Upper lobe of right lung (tissue), 1 donor: Measurements from ENCODE around the gene UBL7. TPM values are rescaled to one million over a fixed set of nuclear protein-coding genes. Genes with fewer than 3 reads are reported as not detected.

ENCODE experiments used
- ATAC-seq: fragments of 200-7000 bp; cut with Tn5 transposase; one replicate; pipeline ENCODE4 v1.9.1; 2020; ENCODE audit warnings: mild to moderate bottlenecking, moderate library complexity
- DNase-seq: peaks from one replicate; pipeline ENCODE4 v3.0.0-alpha.2; 2020
- H3K27ac ChIP-seq: fragments of 200-600 bp; one replicate; pipeline ENCODE4 v1.8.0; 2022
- H3K27me3 ChIP-seq: fragments of 200-600 bp; one replicate; pipeline ENCODE4 v1.8.0; 2022; ENCODE audit warnings: mild to moderate bottlenecking
- H3K36me3 ChIP-seq: fragments of 200-600 bp; one replicate; pipeline ENCODE4 v1.8.0; 2022
- H3K4me1 ChIP-seq: fragments of 200-600 bp; one replicate; pipeline ENCODE4 v1.8.0; 2022
- H3K4me3 ChIP-seq: fragments of 200-600 bp; one replicate; pipeline ENCODE4 v1.8.0; 2022; ENCODE audit warnings: mild to moderate bottlenecking
- H3K9me3 ChIP-seq: fragments of 200-600 bp; one replicate; pipeline ENCODE4 v1.8.0; 2022
- intact Hi-C: fragments of 100-400 bp; cut with DNase I; formaldehyde crosslinking; loops from one replicate; pipeline ENCODE4 v1.11.0; 2022
- long read RNA-seq: library from polyadenylated mRNA; unstranded; transcript quantifications from one replicate; pipeline ENCODE4 v2.0.0, GENCODE V29; 2021
- total RNA-seq: library from RNA; stranded (reverse); fragmentation: NEBNext Ultra II Directional; extraction: Animal tissue kit (Norgen Biotek cat#: 25700); gene quantifications from one replicate; pipeline ENCODE4 v1.2.1, GENCODE V29; 2021
- TF ChIP-seq, protein P1 (sequence below): fragments of 200-600 bp; IDR thresholded peaks from one replicate; pipeline ENCODE4 v1.8.0; 2022; ENCODE audit warnings: antibody characterized with exemption
- donor health status: DM: no; HTN: yes; CAD: no; lungs with severe emphysema.

The UBL7 gene, protein sequence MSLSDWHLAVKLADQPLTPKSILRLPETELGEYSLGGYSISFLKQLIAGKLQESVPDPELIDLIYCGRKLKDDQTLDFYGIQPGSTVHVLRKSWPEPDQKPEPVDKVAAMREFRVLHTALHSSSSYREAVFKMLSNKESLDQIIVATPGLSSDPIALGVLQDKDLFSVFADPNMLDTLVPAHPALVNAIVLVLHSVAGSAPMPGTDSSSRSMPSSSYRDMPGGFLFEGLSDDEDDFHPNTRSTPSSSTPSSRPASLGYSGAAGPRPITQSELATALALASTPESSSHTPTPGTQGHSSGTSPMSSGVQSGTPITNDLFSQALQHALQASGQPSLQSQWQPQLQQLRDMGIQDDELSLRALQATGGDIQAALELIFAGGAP
- 40.8 TPM for total RNA-seq
- long read RNA-seq, transcript UBL7-201 (11 exons, 1,360 nt) = major isoform, 33 of 87 reads
- long read RNA-seq, transcript UBL7-202 (11 exons, 1,427 nt) = minor isoform, 26 of 87 reads
- long read RNA-seq, partial matches to known transcripts = 6 of 87 reads
- long read RNA-seq, other reads (novel, unspliced or antisense) = 21 of 87 reads

DNA sequence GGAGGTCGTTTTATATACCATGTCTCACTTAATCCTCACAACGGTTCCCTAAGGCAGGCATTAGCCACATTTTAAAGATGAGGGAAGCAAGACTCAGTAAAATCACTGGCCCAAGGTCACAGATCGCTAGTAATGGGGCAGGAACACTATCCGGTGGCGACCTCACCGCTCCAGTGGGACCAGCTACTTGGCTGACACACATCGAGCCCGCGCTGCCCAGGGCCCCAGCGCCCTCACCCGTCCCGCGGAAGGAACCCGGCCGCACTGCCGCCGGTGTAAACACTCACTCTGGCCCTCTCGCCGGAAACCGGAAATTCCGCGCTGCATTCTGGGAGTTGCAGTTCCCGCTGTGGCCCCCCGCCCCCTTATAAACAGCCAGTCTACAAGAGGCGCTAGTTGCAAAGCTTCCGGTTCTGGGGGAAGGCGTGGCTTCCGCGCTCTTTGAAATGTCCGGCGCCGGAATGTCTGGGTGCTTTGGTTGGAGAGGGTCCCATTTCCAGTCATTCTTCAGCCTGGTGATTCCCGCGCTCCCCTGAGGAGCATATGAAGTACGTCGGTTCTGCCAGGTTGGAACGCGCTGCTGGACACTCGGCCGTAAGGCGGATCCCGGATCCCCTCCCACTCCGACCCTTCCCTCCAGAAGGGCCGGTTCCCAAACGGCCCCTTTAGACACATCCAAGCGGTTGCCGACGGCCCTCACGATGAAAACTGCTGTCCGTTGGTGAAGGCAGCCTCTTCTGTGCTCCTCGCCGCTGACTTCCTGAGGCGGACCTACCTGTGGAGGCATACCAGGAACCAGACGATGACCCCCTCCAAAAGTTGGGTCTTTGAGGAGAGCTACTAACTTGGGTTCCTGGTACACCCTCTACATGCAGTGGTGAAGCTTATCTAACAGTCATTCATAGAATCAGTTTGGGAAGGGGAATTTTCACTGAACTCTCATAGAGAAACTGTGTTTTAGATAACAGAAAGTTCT is at the start of gene UBL7:
Gene UBL7 (minus strand): TSS at position 290 of the 976 bp plus-strand sequence. CDS start 2,293 bp downstream, outside the sequence.
- Histone ChIP-seq H3K4me1 (peaks cover 12% of the 10 kb centered on the region), H3K4me3 (peak within 1 kb of the TSS; percentile 84), H3K36me3 (peaks cover 17% of the 10 kb centered on the region), H3K9me3 (no peaks in the 10 kb centered on the region), H3K27me3 (no peaks in the 10 kb centered on the region), H3K27ac (peak within 1 kb of the TSS; percentile 89)
- TF ChIP-seq, protein P1, sequence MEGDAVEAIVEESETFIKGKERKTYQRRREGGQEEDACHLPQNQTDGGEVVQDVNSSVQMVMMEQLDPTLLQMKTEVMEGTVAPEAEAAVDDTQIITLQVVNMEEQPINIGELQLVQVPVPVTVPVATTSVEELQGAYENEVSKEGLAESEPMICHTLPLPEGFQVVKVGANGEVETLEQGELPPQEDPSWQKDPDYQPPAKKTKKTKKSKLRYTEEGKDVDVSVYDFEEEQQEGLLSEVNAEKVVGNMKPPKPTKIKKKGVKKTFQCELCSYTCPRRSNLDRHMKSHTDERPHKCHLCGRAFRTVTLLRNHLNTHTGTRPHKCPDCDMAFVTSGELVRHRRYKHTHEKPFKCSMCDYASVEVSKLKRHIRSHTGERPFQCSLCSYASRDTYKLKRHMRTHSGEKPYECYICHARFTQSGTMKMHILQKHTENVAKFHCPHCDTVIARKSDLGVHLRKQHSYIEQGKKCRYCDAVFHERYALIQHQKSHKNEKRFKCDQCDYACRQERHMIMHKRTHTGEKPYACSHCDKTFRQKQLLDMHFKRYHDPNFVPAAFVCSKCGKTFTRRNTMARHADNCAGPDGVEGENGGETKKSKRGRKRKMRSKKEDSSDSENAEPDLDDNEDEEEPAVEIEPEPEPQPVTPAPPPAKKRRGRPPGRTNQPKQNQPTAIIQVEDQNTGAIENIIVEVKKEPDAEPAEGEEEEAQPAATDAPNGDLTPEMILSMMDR = peak; percentile 24
- DNase-seq = peak; percentile 98
- ATAC-seq = peak; percentile 99
- intact Hi-C loops = no loop called here

DNA sequence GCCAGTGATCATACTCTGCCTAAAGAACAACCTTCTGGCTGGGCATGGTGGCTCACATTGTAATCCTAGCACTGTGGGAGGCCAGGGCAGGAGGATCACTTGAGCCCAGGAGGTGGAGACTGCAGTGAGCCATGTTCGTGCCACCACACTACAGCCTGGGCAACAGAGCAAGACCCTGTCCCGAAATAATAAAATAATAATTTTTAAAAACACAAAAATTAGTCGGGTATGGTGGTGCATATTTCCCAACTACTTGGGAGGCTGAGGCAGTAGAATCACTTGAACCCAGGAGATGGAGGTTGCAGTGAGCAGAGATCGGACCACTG is 45.5 kb upstream of the UBL7 start:
- H3K4me1 ChIP-seq = no peaks in the 10 kb centered on the region
- H3K4me3 ChIP-seq = no peak overlapping the region
- DNase-seq = peak; percentile 10
- no peaks in the 10 kb centered on the region for H3K9me3 ChIP-seq
- TF ChIP-seq, protein P1 = no peak
- H3K36me3 ChIP-seq = no peaks in the 10 kb centered on the region
- intact Hi-C loops = no loop called here
- ATAC-seq = no peak
- H3K27me3 ChIP-seq = no peaks in the 10 kb centered on the region
- H3K27ac ChIP-seq = no peak overlapping the region

DNA sequence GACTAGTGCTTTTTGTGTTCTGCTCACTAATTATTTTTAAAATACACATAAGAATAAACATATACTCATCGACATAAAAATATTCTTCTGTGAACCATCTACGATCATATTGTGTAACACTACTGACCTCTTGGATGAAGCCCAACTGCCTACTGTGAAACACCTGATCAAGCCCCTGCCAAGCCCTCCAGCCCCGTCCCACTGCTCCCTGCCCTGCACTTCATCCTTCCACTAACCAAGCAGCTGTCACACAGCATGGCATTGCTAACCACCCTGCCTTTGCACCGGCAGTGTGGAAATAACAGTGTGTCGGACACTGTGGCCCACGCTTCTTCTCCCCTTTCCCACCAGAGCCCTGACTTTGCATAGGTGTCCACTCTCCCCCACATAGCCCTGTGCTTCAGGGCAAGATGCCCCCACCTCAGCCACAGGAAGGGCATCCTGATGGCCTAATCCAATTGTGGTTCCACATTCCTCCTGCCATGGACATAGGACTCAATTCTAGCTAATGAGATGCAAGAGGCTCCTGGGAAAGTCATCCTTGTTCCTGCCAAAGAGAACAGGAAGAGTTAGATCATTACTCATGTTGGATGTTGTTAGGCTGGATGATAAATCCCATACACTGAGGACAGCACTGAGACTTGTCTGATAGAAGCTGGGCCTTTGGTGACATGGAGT is 45.0 kb upstream of the UBL7 start:
- ATAC-seq (no peak), DNase-seq (peak; percentile 25)
- TF ChIP-seq, protein P1 = no peak
- no peaks in the 10 kb centered on the region for H3K9me3 ChIP-seq
- intact Hi-C loops = no loop called here
- no peak overlapping the region for H3K27ac ChIP-seq
- H3K36me3 ChIP-seq = no peaks in the 10 kb centered on the region
- no peak overlapping the region for H3K4me3 ChIP-seq
- H3K4me1 ChIP-seq = no peaks in the 10 kb centered on the region
- no peaks in the 10 kb centered on the region for H3K27me3 ChIP-seq

DNA sequence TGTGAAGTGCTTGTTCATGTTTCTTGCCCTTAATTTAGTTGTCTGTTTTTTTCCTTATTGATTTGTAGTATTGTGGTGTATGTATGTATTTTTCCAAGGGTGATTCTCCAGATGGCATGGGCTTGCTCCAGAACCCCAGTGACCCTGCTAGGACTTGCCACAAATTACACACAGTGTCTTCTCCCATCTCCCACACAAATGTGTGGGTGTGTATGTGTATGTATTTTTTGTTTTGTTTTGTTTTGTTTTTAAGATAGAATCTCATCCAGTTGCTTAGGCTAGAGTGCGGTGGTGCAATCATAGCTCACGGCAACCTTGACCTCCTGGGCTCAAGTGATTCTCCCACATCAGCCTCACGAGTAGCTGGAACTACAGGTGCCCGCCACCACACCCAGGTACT is 43.9 kb upstream of the UBL7 start:
- TF ChIP-seq, protein P1 = no peak
- no peak for ATAC-seq
- Histone ChIP-seq H3K36me3 (no peaks in the 10 kb centered on the region), H3K27ac (no peak overlapping the region), H3K4me1 (no peaks in the 10 kb centered on the region), H3K27me3 (no peaks in the 10 kb centered on the region), H3K9me3 (no peaks in the 10 kb centered on the region), H3K4me3 (no peak overlapping the region)
- intact Hi-C loops = no loop called here
- DNase-seq = peak; percentile 9

DNA sequence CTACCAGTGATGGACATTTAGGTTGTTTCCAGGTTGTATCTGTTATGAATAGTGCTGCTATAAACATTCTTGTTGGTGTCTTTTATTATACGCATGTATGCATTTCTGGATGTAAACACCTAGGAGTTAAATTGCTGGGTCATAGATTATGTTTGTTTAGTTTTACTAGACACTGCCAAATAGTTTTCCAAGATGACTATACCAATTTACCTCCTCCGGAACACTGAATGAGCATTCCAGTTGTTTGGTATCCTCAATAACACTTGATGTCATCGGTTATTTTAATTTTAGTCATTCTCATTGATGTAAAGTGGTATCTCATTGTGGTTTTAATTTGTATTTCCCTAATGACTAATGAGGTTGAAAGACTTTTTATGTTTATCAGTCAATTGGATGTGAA is 43.5 kb upstream of the UBL7 start:
- TF ChIP-seq, protein P1 = no peak
- Histone ChIP-seq H3K4me3 (no peak overlapping the region), H3K4me1 (no peaks in the 10 kb centered on the region), H3K36me3 (no peaks in the 10 kb centered on the region), H3K27me3 (no peaks in the 10 kb centered on the region), H3K27ac (no peak overlapping the region), H3K9me3 (no peaks in the 10 kb centered on the region)
- ATAC-seq (no peak), DNase-seq (no peak)
- intact Hi-C loops = no loop called here
